Stimulated activated CD8-positive, alpha-beta memory T cell treated with anti-CD3 and anti-CD28 coated beads, Interleukin-7, amount 100 ng/mL, for 4 hours (primary cell): Measurements from ENCODE around the gene HAND1.

Source experiments
- DNase-seq, 2 donors: peaks; one replicate each; pipeline ENCODE4 v3.0.0-alpha.2; 2020; ENCODE audit warnings: low read depth in 2 of 2

Gene HAND1

DNA sequence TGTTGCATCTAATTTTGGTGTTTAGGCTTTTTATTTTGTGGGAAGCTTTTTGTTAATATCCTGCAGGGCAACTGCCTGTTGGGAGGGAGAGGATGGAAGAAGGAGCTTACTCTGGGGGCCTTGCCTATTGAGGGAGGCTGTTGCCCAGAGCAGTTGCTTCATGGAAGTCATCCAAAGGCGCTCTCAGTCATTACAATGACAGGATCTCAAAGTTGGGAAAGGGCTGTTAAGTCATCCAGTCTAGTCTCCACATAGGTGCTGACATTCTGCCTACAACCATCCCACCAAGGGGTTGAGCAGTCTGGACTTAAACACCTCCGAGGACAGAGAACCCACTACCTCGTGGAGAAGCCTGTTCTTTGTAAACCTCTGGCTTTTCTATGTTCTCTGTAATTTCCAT, 19.0 kb downstream of the HAND1 start:
- no peak for DNase-seq

DNA sequence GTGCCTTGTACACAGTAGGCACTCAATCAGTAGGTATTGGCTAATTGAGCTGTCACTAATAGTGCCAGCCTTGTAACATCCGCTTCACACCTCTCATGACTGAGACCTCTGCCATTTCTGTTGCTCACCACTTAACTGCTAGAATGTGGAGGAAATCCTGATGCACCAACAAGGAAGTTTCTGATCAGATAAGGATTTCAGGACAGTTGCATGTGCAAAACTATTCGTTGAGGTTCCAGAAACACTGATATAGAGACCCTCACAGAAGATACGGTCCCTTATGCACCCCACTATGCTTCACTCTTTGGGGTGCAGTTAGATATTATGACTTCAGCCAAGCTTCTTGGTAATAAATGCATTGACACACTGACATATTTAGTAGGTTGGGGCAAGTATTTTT, 21.5 kb downstream of the HAND1 start:
- no peak for DNase-seq

GRCh38 chr5:154455585-154455984, 22.4 kb downstream of the HAND1 start:
- no peak for DNase-seq

- DNase-seq = no peak
These were observed 26.1 kb downstream of the HAND1 start for GRCh38 chr5:154451957-154452356.

GRCh38 chr5:154449786-154450185, 28.2 kb downstream of the HAND1 start:
- no peak for DNase-seq

- DNase-seq = no peak
These were observed 30.8 kb downstream of the HAND1 start for GRCh38 chr5:154447089-154447725.

DNA sequence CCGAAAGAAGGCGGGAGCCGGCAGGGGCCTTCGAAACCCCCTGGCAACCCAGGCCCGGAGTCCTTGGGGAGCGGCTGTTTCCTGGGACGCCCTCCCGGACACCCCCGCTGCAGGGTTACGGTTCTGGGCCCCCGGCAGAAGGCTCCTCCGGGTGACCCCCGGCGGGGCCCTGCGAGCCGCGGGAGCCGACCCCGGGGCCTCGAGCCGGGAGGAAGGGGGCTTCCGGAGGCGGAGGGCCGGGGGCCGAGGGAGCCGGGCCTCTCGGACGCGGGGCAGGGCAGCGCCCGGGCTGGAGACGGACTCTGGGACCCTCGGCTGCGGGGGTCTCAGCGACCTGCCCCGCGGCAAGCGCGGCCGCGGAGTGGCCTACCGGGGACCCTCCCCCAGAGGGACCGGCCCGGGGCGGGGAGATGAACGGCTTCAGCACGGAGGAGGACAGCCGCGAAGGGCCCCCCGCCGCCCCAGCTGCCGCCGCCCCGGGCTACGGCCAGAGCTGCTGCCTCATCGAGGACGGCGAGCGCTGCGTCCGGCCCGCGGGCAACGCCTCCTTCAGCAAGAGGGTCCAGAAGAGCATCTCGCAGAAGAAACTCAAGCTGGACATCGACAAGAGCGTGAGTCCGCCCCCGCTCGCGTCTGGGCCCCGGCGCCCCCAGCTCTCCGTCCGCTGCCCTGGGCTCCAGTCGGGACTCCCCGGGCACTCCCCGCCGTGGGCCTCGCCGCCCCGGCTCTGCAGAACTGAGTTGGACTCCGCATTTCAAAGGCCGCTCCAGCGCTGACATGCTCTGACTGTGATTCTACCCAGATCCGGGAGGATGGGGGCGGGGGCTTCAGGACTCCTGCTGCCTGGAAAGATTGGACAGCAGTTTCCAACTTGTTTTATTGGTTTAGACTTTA, 31.6 kb downstream of the HAND1 start:
- DNase-seq = peak in 1 of 2 donors; percentile 25

DNA sequence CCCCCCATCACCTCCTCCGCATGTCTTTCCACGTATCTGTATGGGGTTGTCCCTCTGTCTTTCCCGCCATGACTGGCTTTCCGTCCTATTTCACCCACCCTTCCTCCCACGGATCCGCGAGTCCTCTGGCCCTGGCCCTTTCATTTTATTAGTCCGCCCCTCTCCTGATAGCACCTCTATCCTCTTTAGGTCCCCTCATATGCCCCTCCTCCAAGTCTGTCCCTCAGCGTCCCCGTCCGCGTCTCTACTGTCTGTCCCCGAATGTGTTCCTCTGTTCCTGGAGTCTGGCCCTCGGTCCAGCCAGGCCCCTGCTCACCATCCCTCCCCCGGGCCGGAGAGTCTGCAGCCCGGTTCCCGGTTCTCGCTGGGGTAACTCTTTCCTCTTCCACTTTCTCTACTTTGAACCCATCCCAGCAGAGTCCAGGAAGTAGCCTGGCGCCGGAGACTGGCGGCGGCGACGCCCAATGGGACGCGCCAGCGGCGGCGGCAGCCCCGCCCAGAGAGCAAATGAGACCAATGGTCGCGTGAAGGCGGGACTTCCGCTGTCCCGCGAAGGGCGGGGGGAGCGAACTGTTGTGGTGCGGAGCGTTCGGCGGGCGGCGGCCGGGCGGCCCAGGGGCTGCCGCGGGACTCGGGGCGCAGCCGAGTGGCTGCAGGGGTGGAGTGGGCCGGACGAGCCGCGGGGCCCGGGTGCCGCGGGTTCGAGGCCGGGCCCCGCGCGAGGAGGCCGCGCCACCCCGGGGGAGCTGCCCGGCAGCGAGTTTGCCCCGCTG, 32.4 kb downstream of the HAND1 start, which contains the start of gene SAP30L:
TSS of gene SAP30L (plus strand) at position 576 of the 773 bp plus-strand sequence. CDS start 608 bp downstream, outside the sequence.
- DNase-seq = peak; percentile 84 to 92

- DNase-seq = no peak
These were observed 33.2 kb downstream of the HAND1 start for GRCh38 chr5:154444556-154445421.

DNA sequence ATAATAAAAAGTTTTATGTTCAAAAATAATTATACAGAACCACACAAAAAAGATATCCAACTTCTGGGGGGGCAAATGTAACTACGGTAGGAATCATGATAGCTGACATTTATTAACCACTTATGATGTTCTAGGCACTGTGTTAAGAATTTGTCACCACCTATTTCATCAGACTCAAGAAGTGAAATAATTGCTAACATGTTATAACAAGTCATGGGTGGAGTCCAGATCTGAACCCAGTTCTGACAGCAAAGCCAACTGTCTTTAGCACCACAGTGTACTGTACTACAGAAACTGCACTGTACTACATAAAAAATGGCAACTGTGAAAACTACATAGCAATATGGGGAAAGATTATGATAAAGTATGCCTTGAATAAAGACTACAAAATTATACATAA, 35.2 kb downstream of the HAND1 start:
- DNase-seq = no peak

GRCh38 chr5:154440540-154440939, 37.5 kb downstream of the HAND1 start:
- DNase-seq = no peak

DNA sequence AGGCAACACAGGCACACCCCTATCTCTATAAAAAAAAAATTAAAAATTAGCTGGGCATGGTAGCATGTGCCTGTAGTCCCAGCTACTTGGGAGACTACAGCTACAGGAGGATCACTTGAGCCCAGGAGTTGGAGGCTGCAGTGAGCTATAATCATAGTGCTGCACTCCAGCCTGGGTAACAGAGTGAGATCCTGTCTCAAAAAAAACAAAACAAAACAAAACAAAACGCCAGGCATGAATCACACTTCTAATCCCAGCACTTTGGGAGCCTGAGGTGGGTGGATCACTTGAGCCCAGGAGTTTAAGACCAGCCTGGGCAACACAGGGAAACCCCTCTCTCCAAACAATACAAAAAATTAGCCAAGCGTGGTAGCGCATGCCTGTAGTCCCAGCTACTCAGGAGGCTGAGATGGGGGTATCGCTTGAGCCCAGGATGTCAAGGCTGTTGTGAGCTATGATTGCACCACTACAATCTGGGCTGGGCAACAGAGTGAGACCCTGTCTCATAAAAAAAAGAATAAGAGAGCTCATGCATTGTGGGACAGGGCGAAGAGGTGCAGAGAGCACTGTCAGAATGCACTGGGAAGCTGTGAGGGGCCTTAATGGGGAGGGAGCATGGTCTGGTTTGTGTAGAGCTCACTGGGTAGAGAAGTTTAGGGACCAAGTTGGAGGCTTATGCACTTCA, 40.6 kb downstream of the HAND1 start:
- DNase-seq = no peak

GRCh38 chr5:154435226-154435625, 42.8 kb downstream of the HAND1 start:
- DNase-seq = no peak

GRCh38 chr5:154430961-154431630, 46.9 kb downstream of the HAND1 start:
- no peak for DNase-seq

DNA sequence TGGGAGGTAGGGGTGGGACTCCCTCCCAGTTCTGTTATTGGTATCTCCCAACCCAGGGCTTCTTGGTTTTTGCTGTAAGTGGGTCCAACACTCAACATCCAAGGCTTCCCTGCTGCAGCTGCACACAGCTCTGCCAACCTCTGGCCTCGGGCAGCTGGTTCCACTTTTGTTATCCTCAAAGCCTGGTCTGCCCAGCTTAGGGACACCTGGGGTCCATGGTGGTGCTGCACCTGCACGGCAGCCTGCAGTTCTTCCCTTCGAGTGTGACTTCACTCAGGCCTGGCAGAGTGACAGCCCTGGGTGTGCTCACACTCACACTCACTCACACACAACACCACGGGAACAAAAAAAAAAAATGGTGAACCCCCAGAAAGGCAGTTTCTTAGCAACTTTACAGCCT, 47.6 kb downstream of the HAND1 start:
- DNase-seq = no peak

- DNase-seq = no peak
These were observed 48.7 kb downstream of the HAND1 start for GRCh38 chr5:154429341-154429740.

DNA sequence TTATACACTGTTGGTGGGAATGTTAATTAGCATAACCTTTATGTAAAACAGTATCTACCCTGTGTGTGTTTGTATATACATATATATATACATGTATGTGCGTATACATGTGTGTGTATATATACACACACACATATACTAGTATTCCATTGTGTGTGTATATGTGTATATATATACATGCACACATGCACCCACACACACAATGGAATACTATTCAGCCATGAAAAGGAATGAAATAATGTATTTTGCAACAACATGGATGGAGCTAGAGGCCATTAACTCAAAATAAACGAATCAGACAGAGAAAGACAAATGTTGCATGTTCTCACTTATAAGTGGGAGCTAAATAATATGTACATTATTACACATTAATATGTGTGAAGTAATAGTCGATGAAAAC, 49.8 kb downstream of the HAND1 start:
- no peak for DNase-seq
